Ishikawa (cell line): ENCODE results near the gene ASPRV1.

ENCODE experiments used
- CEBPB ChIP-seq: IDR thresholded peaks from 2 replicates; pipeline ENCODE4 v1.6.1; 2012
- CREB1 ChIP-seq: IDR thresholded peaks from 2 replicates; pipeline ENCODE4 v1.6.1; 2012; ENCODE audit warnings: low read depth
- EGR1 ChIP-seq: IDR thresholded peaks from 2 replicates; pipeline ENCODE4 v1.6.1; 2012
- EP300 ChIP-seq: IDR thresholded peaks from 2 replicates; pipeline ENCODE4 v1.6.1; 2012; ENCODE audit warnings: borderline replicate concordance
- FOXM1 ChIP-seq: IDR thresholded peaks from 2 replicates; pipeline ENCODE4 v1.6.1; 2012; ENCODE audit warnings: low read depth, borderline replicate concordance
- NFIC ChIP-seq: IDR thresholded peaks from 2 replicates; pipeline ENCODE4 v1.6.1; 2012
- RAD21 ChIP-seq: IDR thresholded peaks from 2 replicates; pipeline ENCODE4 v1.6.1; 2012; ENCODE audit warnings: low read depth
- TAF1 ChIP-seq: IDR thresholded peaks from 2 replicates; pipeline ENCODE4 v1.6.1; 2012; ENCODE audit warnings: low read depth, mild to moderate bottlenecking
- TCF12 ChIP-seq: IDR thresholded peaks from 2 replicates; pipeline ENCODE4 v1.6.1; 2012; ENCODE audit warnings: low read depth
- TEAD4 ChIP-seq: IDR thresholded peaks from 2 replicates; pipeline ENCODE4 v1.6.1; 2012
- YY1 ChIP-seq: IDR thresholded peaks from 2 replicates; pipeline ENCODE4 v1.6.1; 2012; ENCODE audit warnings: low read depth
- ZBTB7A ChIP-seq: IDR thresholded peaks from 2 replicates; pipeline ENCODE4 v1.6.1; 2012; ENCODE audit warnings: low read depth
- TF ChIP-seq, protein P1 (sequence below): IDR thresholded peaks from 2 replicates; pipeline ENCODE4 v1.6.1; 2012
- TF ChIP-seq, protein P2 (sequence below): IDR thresholded peaks from 2 replicates; pipeline ENCODE4 v1.6.1; 2012; ENCODE audit warnings: low read depth, mild to moderate bottlenecking
- TF ChIP-seq, protein P3 (sequence below): IDR thresholded peaks from 2 replicates; pipeline ENCODE4 v1.6.1; 2012

The ASPRV1 gene

DNA sequence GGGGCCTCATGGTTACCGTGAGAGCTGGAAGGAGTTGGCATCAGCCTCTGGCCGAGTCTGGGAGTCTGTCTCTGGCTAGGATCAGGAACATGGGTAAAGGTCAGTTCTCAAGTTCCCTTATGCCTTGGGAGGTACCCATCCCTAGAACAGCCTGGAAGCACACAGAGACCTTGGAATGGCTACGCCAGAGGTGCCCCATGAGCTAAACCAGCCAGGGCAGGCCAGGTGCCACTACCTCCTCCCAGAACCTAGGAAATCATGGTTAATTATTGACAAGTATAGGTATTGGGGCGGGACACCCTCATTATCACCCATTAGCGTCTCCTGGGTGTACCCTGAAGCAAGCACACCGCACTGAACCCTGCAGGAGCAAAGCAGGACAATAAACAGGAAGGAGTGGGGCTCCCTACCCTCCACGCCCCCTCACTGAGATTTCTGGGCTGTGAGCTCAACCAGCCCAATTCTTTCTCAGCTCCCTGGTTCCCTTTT, 3.0 kb upstream of the ASPRV1 start:
- TF ChIP-seq, protein P1, sequence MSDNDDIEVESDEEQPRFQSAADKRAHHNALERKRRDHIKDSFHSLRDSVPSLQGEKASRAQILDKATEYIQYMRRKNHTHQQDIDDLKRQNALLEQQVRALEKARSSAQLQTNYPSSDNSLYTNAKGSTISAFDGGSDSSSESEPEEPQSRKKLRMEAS: no peak
- TF ChIP-seq CREB1 (no peak), FOXM1 (no peak), EP300 (no peak), YY1 (no peak), CEBPB (no peak), ZBTB7A (no peak), TEAD4 (no peak), TCF12 (no peak), NFIC (no peak), EGR1 (no peak), TAF1 (no peak), RAD21 (no peak)
- TF ChIP-seq, protein P2, sequence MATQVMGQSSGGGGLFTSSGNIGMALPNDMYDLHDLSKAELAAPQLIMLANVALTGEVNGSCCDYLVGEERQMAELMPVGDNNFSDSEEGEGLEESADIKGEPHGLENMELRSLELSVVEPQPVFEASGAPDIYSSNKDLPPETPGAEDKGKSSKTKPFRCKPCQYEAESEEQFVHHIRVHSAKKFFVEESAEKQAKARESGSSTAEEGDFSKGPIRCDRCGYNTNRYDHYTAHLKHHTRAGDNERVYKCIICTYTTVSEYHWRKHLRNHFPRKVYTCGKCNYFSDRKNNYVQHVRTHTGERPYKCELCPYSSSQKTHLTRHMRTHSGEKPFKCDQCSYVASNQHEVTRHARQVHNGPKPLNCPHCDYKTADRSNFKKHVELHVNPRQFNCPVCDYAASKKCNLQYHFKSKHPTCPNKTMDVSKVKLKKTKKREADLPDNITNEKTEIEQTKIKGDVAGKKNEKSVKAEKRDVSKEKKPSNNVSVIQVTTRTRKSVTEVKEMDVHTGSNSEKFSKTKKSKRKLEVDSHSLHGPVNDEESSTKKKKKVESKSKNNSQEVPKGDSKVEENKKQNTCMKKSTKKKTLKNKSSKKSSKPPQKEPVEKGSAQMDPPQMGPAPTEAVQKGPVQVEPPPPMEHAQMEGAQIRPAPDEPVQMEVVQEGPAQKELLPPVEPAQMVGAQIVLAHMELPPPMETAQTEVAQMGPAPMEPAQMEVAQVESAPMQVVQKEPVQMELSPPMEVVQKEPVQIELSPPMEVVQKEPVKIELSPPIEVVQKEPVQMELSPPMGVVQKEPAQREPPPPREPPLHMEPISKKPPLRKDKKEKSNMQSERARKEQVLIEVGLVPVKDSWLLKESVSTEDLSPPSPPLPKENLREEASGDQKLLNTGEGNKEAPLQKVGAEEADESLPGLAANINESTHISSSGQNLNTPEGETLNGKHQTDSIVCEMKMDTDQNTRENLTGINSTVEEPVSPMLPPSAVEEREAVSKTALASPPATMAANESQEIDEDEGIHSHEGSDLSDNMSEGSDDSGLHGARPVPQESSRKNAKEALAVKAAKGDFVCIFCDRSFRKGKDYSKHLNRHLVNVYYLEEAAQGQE: no peak
- TF ChIP-seq, protein P3, sequence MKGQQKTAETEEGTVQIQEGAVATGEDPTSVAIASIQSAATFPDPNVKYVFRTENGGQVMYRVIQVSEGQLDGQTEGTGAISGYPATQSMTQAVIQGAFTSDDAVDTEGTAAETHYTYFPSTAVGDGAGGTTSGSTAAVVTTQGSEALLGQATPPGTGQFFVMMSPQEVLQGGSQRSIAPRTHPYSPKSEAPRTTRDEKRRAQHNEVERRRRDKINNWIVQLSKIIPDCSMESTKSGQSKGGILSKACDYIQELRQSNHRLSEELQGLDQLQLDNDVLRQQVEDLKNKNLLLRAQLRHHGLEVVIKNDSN: no peak

DNA sequence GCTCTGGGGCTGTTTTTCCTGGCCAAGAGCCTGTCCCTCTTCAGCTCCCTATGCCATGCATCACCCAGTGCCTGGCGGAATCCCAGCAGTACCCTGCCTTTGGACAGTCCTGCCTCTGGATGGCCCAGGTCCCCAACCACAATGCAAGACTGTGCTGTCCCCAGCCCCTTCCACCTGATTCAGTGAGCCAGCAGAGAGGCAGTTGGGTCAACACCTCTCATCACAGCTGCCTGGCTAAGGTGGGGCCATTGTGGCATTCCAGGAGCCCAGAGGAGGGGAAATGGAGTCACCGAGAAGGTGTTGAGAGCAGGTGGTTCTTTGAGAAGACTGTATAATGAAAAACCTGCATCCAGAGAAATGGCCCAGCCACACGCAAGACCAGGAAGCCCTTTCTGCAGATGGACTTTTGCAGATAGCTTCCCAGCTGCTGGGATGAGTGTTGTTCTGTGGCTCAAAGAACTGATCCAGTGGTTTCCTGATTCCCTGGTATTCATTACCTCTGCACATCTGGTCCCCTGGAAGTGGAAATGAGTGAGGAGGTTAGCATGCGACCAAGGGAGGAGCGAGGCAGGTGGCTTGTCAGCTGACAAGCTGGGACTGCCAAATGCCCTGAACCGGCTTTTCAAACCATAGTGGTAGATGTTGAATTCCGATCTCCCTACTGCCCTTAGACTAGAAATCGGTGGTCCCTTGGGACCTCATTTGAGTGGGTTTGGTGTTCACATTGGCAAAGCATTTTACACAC, 1.7 kb upstream of the ASPRV1 start:
- TF ChIP-seq, protein P1: no peak
- TF ChIP-seq FOXM1 (no peak), CREB1 (no peak), RAD21 (no peak), TCF12 (no peak), YY1 (no peak), TEAD4 (no peak), ZBTB7A (no peak), CEBPB (no peak), EGR1 (no peak), EP300 (no peak), NFIC (no peak), TAF1 (no peak)
- TF ChIP-seq, protein P2: no peak
- TF ChIP-seq, protein P3: no peak

DNA sequence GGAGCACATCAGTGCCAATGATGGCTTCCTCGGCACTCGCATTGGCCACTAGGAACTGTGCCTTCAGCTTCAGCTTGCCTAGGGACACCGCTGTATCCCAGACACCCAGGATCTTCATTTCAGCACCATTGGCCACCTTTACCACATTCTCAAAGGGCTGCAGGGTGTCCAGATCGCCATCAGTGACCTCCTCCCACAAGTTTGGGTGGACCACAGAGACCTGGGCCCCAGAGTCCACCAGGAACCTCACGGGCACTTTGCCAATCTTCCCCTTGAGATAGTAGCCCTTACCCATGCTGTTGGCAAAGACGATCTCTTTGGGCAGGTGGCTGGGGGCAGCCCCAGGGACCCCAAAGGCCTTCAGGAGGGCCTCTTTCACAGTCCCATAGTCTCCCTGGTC, 610 bp downstream of the ASPRV1 start:
- no peak for TF ChIP-seq FOXM1
- no peak for TF ChIP-seq EP300
- TF ChIP-seq, protein P1: no peak
- no peak for TF ChIP-seq CREB1
- TF ChIP-seq, protein P3: no peak

DNA sequence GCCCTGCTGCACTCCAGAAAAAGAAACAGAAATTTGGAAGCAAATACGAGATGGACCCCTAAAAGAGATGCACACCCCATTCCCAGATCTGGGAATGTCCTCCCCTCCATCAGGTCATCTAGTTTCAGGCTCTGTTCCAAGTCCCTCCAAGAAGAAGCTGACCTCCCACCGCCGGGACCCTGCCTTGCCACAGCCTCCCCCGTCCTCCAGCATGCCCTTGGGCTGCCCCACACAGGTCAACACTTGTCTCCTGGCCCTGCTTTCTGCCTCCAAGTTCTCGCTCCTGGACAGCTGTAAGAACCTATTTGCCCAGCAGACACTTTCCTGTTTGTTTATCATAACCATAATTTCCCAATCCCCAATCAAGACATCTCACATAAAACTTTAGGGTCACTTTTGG, 2.0 kb downstream of the ASPRV1 start:
- TF ChIP-seq, protein P2: no peak
- TF ChIP-seq, protein P3: no peak
